Fibroblast of skin of right biceps (primary cell): ENCODE results near the gene URB1.
"Not testable (repeated sequence)": the region's sequence is repeated elsewhere in the genome, so short reads cannot be mapped to it uniquely, and the experiment has no call there.

ENCODE experiments used
- DNase-seq: peaks from one replicate; pipeline ENCODE4 v3.0.0-alpha.2; 2013

Gene URB1

DNA sequence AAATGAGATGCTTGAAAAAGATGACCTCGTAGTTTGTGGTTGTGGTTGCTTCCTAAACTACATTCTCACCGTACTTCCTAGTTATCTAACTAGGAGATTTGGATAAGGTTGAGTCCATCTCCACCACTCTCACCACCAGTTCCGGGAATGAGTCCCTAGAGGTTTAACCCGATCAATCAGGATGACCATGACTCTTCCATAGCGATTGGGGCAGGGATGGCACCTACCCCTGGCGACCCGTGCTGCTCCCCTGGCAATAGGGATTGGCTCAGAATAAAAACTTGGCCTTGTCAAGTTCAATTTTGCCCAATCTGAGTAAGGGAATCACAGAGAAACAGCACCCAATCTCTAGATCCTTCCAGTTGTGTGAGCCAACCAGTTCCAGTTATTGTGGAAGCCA lies 111.3 kb downstream of the URB1 start:
- peak; percentile 22 for DNase-seq

- DNase-seq = no peak
Observed at GRCh38 chr21:32279377-32279680, 113.5 kb downstream of the URB1 start.

DNA sequence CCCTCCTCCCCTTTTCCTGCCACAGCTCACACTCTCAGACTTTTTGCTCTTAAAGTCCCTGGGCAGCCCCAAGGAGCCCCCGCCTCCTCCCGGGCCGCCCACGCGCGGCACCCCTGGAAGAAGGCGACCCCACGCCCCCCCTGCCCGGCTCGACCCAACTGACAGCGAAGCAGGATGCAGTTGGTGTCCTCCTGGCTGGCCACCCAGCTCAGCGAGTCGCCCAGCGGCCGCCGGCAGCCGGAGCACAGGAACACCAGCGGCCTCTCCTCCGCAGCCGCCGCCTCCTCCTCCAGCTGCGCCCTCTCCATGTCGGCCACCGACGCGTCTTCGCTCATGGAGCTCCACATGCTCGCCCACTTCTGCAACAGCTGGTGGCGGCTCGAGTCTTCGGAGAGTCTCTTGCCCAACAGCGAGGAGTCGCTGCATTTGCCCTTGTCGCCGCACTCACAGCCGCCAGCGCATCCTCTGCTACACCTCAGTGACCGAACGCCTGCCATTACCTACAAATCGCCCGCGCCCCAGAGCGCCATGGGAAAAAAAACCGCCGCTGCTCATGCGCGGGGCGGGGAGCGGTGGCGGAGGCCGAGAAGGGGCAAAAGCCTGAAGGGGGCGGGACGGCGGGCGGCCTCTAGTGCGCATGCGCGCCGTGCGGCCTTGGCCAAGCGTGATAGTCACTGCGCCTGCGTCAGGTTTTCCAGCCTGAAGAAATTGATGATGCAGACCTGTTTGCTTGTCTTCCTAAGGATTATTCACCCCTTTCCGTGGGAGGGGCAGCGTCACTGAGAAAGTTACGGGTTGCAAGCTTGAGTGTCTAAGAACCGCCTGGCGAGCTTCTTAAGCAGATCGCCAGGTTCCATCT lies 114.1 kb downstream of the URB1 start, which contains the start of gene MIS18A:
MIS18A (minus strand) TSS at position 532 of the 859 bp plus-strand sequence; CDS start at position 497, 35 bp downstream.
- DNase-seq = peak; percentile 94

GRCh38 chr21:32278103-32278502 lies 114.7 kb downstream of the URB1 start:
- no peak for DNase-seq

DNA sequence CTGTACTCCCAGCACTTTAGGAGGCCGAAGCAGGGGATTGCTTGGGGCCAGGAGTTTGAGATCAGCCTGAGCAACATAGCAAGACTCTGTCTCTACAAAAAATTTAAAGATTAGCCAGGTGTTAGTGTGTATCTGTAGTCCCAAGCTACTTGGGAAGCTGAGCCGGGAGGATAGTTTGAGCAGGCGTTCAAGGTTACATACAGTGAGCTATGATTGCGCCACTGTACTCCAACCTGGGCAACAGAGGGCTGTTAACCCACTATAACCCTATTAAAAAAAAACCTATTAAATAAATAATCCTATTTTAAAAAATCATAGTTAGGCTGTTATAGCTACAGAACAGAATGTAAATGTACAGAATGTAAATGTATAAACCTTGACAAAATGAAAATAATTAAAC lies 116.1 kb downstream of the URB1 start:
- DNase-seq = no peak

DNA sequence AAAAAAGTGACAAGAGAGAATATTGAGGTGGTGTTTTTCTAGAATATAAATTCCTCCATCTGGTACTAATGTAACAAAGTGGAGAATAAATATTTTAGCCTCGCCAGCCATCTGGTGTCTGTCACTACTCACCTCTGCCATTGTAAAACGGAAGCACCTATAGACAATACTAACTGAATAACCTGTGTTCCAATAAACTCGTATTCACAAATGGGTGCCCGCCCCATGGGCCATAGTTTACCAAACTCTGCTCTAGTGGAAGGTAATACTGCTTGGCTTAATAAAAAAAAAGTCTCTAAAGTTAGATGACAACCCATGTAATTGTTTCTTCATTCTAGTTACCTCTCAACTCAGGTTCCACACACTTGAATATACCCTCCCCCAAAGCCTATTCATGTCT lies 122.1 kb downstream of the URB1 start:
- no peak for DNase-seq

DNA sequence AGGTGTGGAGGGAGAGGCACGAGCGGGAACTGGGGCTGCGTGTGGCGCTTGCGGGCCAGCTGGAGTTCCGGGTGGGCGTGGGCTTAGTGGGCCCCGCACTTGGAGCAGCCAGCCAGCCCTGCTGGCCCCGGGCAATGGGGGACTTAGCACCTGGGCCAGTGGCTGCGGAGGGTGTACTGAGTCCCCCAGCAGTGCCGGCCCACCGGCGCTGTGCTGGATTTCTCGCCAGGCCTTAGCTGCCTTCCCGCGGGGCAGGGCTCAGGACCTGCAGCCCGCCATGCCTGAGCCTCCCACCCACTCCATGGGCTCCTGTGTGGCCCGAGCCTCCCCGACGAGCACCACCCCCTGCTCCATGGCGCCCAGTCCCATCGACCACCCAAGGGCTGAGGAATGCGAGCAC lies 127.5 kb downstream of the URB1 start:
- not testable (repeated sequence) for DNase-seq

GRCh38 chr21:32261929-32262328 lies 130.9 kb downstream of the URB1 start:
- DNase-seq = no peak
